Stimulated activated CD4-positive, alpha-beta T cell treated with anti-CD3 and anti-CD28 coated beads, TNF-alpha, amount 100 ng/mL, for 48 hours (primary cell): ENCODE results near the gene GPR152.
"Not testable (repeated sequence)": the region's sequence is repeated elsewhere in the genome, so short reads cannot be mapped to it uniquely, and the experiment has no call there.

Experiments used
- DNase-seq, 3 donors: peaks; one replicate each; pipeline ENCODE4 v3.0.0-alpha.2; 2020; ENCODE audit warnings: low read depth in 3 of 3

The GPR152 gene

GRCh38 chr11:67427364-67427859 lies 25.1 kb downstream of the GPR152 start:
- not testable (repeated sequence) for DNase-seq

- DNase-seq: no peak
These were observed 28.5 kb downstream of the GPR152 start for GRCh38 chr11:67423891-67424613.

- DNase-seq: no peak
These were observed 29.1 kb downstream of the GPR152 start for GRCh38 chr11:67423466-67423865.

- DNase-seq: no peak
These were observed 29.6 kb downstream of the GPR152 start for GRCh38 chr11:67422891-67423290.

GRCh38 chr11:67421430-67422031 lies 31.0 kb downstream of the GPR152 start:
- no peak for DNase-seq

- DNase-seq: peak; percentile 96 to 99 (median 98)
These were observed 31.7 kb downstream of the GPR152 start for GRCh38 chr11:67420646-67421429.

GRCh38 chr11:67420147-67420645 lies 32.3 kb downstream of the GPR152 start:
- no peak for DNase-seq

GRCh38 chr11:67419325-67420049 lies 33.0 kb downstream of the GPR152 start:
- no peak for DNase-seq

GRCh38 chr11:67418476-67419281 lies 33.9 kb downstream of the GPR152 start:
- DNase-seq: no peak

GRCh38 chr11:67417425-67417824 lies 35.1 kb downstream of the GPR152 start:
- no peak for DNase-seq

GRCh38 chr11:67416416-67417335 lies 35.9 kb downstream of the GPR152 start:
- DNase-seq: no peak

- DNase-seq: no peak
These were observed 36.8 kb downstream of the GPR152 start, which contains the start of gene CARNS1 for GRCh38 chr11:67415501-67416304. Gene CARNS1, plus strand, starts transcription at chr11:67415678. Its CDS starts 522 bp downstream, at chr11:67416200.

- DNase-seq: no peak
These were observed 39.2 kb downstream of the GPR152 start for GRCh38 chr11:67413266-67413849.

- DNase-seq: no peak
These were observed 39.9 kb downstream of the GPR152 start for GRCh38 chr11:67412495-67413179.

- DNase-seq: no peak
These were observed 40.8 kb downstream of the GPR152 start for GRCh38 chr11:67411785-67412152.

- no peak for DNase-seq
These were observed 41.3 kb downstream of the GPR152 start for GRCh38 chr11:67410984-67411784.

GRCh38 chr11:67410369-67410831 lies 42.1 kb downstream of the GPR152 start:
- DNase-seq: no peak
